ENCODE results near the gene LIME1.
A peak's percentile ranks its signal among the peaks of the same experiment; 100 is the strongest.

The LIME1 gene

GRCh38 chr20:63737945-63738686, 1.7 kb downstream of the LIME1 start:
- no peak for DNase-seq (ENCODE audit: low read depth in 2 of 2)

- DNase-seq (ENCODE audit: low read depth in 2 of 2), result no peak
Observed at GRCh38 chr20:63738687-63739129, 2.2 kb downstream of the LIME1 start.

- DNase-seq (ENCODE audit: low read depth in 2 of 2), result peak; percentile 32 to 47
Observed at GRCh38 chr20:63739130-63740069, 2.9 kb downstream of the LIME1 start, which contains the start of gene SLC2A4RG. TSS of gene SLC2A4RG (plus strand) at chr20:63739776. CDS start at chr20:63739913, 137 bp downstream.

GRCh38 chr20:63740070-63740626, 3.7 kb downstream of the LIME1 start:
- DNase-seq (ENCODE audit: low read depth in 2 of 2), result peak in 1 of 2 experiments; percentile 5

GRCh38 chr20:63740627-63741353, 4.3 kb downstream of the LIME1 start:
- peak; percentile 67 to 74 for DNase-seq (ENCODE audit: low read depth in 2 of 2)

- no peak for DNase-seq (ENCODE audit: low read depth in 2 of 2)
Observed at GRCh38 chr20:63741354-63741675, 4.9 kb downstream of the LIME1 start.

GRCh38 chr20:63741676-63742380, 5.4 kb downstream of the LIME1 start:
- DNase-seq (ENCODE audit: low read depth in 2 of 2), result no peak

GRCh38 chr20:63742381-63743024, 6.0 kb downstream of the LIME1 start:
- no peak for DNase-seq (ENCODE audit: low read depth in 2 of 2)

GRCh38 chr20:63743210-63743970, 6.9 kb downstream of the LIME1 start:
- DNase-seq (ENCODE audit: low read depth in 2 of 2), result no peak

- DNase-seq (ENCODE audit: low read depth in 2 of 2), result no peak
Observed at GRCh38 chr20:63744158-63744557, 7.7 kb downstream of the LIME1 start.

- DNase-seq (ENCODE audit: low read depth in 2 of 2), result no peak
Observed at GRCh38 chr20:63744574-63745423, 8.3 kb downstream of the LIME1 start.

- DNase-seq (ENCODE audit: low read depth in 2 of 2), result no peak
Observed at GRCh38 chr20:63745424-63745805, 9.0 kb downstream of the LIME1 start.

- no peak for DNase-seq (ENCODE audit: low read depth in 2 of 2)
Observed at GRCh38 chr20:63745961-63746731, 9.7 kb downstream of the LIME1 start.

GRCh38 chr20:63746751-63747315, 10.4 kb downstream of the LIME1 start:
- DNase-seq (ENCODE audit: low read depth in 2 of 2), result no peak

GRCh38 chr20:63747622-63748069, 11.2 kb downstream of the LIME1 start:
- DNase-seq (ENCODE audit: low read depth in 2 of 2), result no peak

GRCh38 chr20:63748070-63748933, 11.8 kb downstream of the LIME1 start:
- no peak for DNase-seq (ENCODE audit: low read depth in 2 of 2)

GRCh38 chr20:63748934-63749270, 12.4 kb downstream of the LIME1 start:
- DNase-seq (ENCODE audit: low read depth in 2 of 2), result no peak

All from fibroblast of skin of left quadriceps (primary cell).